HepG2 (cell line): Measurements from ENCODE around the gene DNAJC12. TPM values are rescaled to one million over a fixed set of nuclear protein-coding genes. Genes with fewer than 3 reads are reported as not detected.

Experiments
- DPF2 ChIP-seq: sonication (generic); formaldehyde crosslinking; IDR thresholded peaks from 2 replicates; pipeline ENCODE4 v1.4.0; 2020; ENCODE audit warnings: mild to moderate bottlenecking, low read depth, missing genetic modification reagents, borderline replicate concordance
- FOXO1 ChIP-seq: sonication (generic); formaldehyde crosslinking; IDR thresholded peaks from 2 replicates; pipeline ENCODE4 v1.4.0; 2020; ENCODE audit warnings: missing genetic modification reagents
- HDAC1 ChIP-seq: sonication (generic); formaldehyde crosslinking; IDR thresholded peaks from 2 replicates; pipeline ENCODE4 v1.5.1; 2020; ENCODE audit warnings: mild to moderate bottlenecking, missing genetic modification reagents
- HDAC2 ChIP-seq: sonication (generic); formaldehyde crosslinking; IDR thresholded peaks from 2 replicates; pipeline ENCODE4 v1.4.0; 2020; ENCODE audit warnings: missing genetic modification reagents
- HNF1A ChIP-seq, 2 experiments: sonication (generic) in 1 of 2; formaldehyde crosslinking in 1 of 2; IDR thresholded peaks; 2 replicates each; pipeline versions ENCODE4 v1.4.0 to v1.6.1; 2016 to 2020; ENCODE audit warnings: borderline replicate concordance in 1 of 2, low read depth in 1 of 2, mild to moderate bottlenecking in 1 of 2, missing genetic modification reagents in 1 of 2
- HOMEZ ChIP-seq: IDR thresholded peaks from 2 replicates; pipeline ENCODE4 v1.6.1; 2016; ENCODE audit warnings: low read depth
- IRF2 ChIP-seq: IDR thresholded peaks from 2 replicates; pipeline ENCODE4 v1.6.1; 2018; ENCODE audit warnings: missing genetic modification reagents, missing compliant biosample characterization
- ISL2 ChIP-seq: sonication (generic); formaldehyde crosslinking; IDR thresholded peaks from 2 replicates; pipeline ENCODE4 v1.5.0; 2020; ENCODE audit warnings: missing genetic modification reagents
- KAT7 ChIP-seq: IDR thresholded peaks from 2 replicates; pipeline ENCODE4 v1.6.1; 2018; ENCODE audit warnings: borderline replicate concordance, missing compliant biosample characterization
- MED1 ChIP-seq: sonication (generic); formaldehyde crosslinking; IDR thresholded peaks from 2 replicates; pipeline ENCODE4 v1.4.0; 2020; ENCODE audit warnings: missing genetic modification reagents
- PPARG ChIP-seq: conservative IDR thresholded peaks from 2 replicates; pipeline ENCODE4 v1.6.1; 2016; ENCODE audit warnings: missing biosample characterization, missing genetic modification reagents
- SOX6 ChIP-seq, 2 experiments: fragments of 450-650 bp in 1 of 2; sonication (generic) in 1 of 2; formaldehyde crosslinking in 1 of 2; IDR thresholded peaks; 2 replicates each; pipeline versions ENCODE4 v1.4.0 to v1.6.1; 2017 to 2020; ENCODE audit warnings: antibody characterized with exemption in 1 of 2, mild to moderate bottlenecking in 1 of 2, missing genetic modification reagents in 1 of 2
- TFE3 ChIP-seq: IDR thresholded peaks from 2 replicates; pipeline ENCODE4 v1.6.1; 2016
- THAP11 ChIP-seq: IDR thresholded peaks from 2 replicates; pipeline ENCODE4 v1.6.1; 2016; ENCODE audit warnings: missing biosample characterization, missing genetic modification reagents
- ZBTB43 ChIP-seq: sonication (generic); formaldehyde crosslinking; conservative IDR thresholded peaks from 2 replicates; pipeline ENCODE4 v1.4.0; 2020; ENCODE audit warnings: missing genetic modification reagents
- ZMYM2 ChIP-seq: sonication (generic); formaldehyde crosslinking; IDR thresholded peaks from 2 replicates; pipeline ENCODE4 v1.8.0; 2022; ENCODE audit warnings: mild to moderate bottlenecking, missing genetic modification reagents
- ZNF512 ChIP-seq: sonication (generic); formaldehyde crosslinking; IDR thresholded peaks from 2 replicates; pipeline ENCODE4 v1.4.0; 2020; ENCODE audit warnings: mild to moderate bottlenecking, missing genetic modification reagents
- polyA plus RNA-seq, 8 experiments: library from polyadenylated mRNA; depleted of rRNA in 3 of 8; stranded (reverse) in 7 of 8; unstranded in 1 of 8; fragments of >200 nt; fragmentation: Illumina TruSeq in 4 of 8; extraction: Trizol in 4 of 8; gene quantifications; 2 replicates each; pipeline versions ENCODE4 v1.2.1 to v1.2.3, GENCODE V29; 2011 to 2016; ENCODE audit warnings: low read depth in 4 of 8, missing spikeins in 1 of 8, mixed read lengths in 1 of 8; ENCODE audit not compliant: insufficient read depth in 1 of 8
- total RNA-seq, 5 experiments: library from RNA; depleted of rRNA; stranded (reverse); fragments of >200 nt; fragmentation: Illumina TruSeq; extraction: Trizol; gene quantifications; 2 replicates each; pipeline ENCODE4 v1.2.3, GENCODE V29; 2016; ENCODE audit warnings: low read depth in 1 of 5

DNAJC12 gene
- total and polyA plus RNA-seq, 2 of the 13 experiments (the other 11 are each of a cell fraction or from before 2014, with no cell fraction given) = 11.6 to 43.9 TPM

- TF ChIP-seq DPF2 (CRISPR knock-in tag) (0 out of 2 replicates have a peak, but pooled peaks have one; percentile 30), SOX6 (IDR thresholded peaks at IDR 0.05) (no peak), SOX6 (CRISPR knock-in tag; IDR thresholded peaks at IDR 0.05) (peak; percentile 43; the same call in 1 of the 2 replicates), HDAC1 (CRISPR knock-in tag) (0 out of 2 replicates have a peak, but pooled peaks have one; percentile 35), THAP11 (CRISPR knock-in tag) (peak; percentile 39; the same call in 1 of the 2 replicates), HNF1A (IDR thresholded peaks at IDR 0.05; ENCODE audit: low read depth) (0 out of 2 replicates have a peak, but pooled peaks have one; percentile 19), HNF1A (CRISPR knock-in tag; IDR thresholded peaks at IDR 0.05; ENCODE audit: borderline replicate concordance) (no peak), IRF2 (peak; percentile 50; the same call in 1 of the 2 replicates), ISL2 (CRISPR knock-in tag) (0 out of 2 replicates have a peak, but pooled peaks have one; percentile 28), FOXO1 (CRISPR knock-in tag) (peak; percentile 74; the same call in 1 of the 2 replicates), HDAC2 (CRISPR knock-in tag) (peak; percentile 36; the same call in 1 of the 2 replicates), ZBTB43 (peak; percentile 58; the same call in 1 of the 2 replicates), ZMYM2 (CRISPR knock-in tag) (peak; percentile 62; the same call in 1 of the 2 replicates), KAT7 (CRISPR knock-in tag) (no peak), ZNF512 (no peak), MED1 (peak; percentile 76), PPARG (CRISPR knock-in tag) (peak; percentile 33; the same call in 1 of the 2 replicates), HOMEZ (CRISPR knock-in tag) (peak; percentile 96), TFE3 (peak; percentile 84)
Observed at GRCh38 chr10:67827811-67828210, 10.2 kb downstream of the DNAJC12 start (continued).
